Activated CD8-positive, alpha-beta T cell treated with anti-CD3 and anti-CD28 coated beads for 36 hours (primary cell): ENCODE data around the gene PCBP4. TPM values are rescaled to one million over a fixed set of nuclear protein-coding genes. Genes with fewer than 3 reads are reported as not detected.

Experiments
- ATAC-seq: fragments of 200-7000 bp; cut with Tn5 transposase; one replicate; pipeline ENCODE4 v1.10.0; 2021; ENCODE audit warnings: mild to moderate bottlenecking, moderate library complexity
- CTCF ChIA-PET: fragments of 350-600 bp; sonication (Branson Sonifier 250); formaldehyde crosslinking; loops from one replicate; lab custom pipeline; 2021; ENCODE audit warnings: antibody characterized with exemption; lab: Charles Lee
- POLR2A ChIA-PET: fragments of 350-600 bp; sonication (Branson Sonifier 250); formaldehyde crosslinking; loops from one replicate; lab custom pipeline; 2021; ENCODE audit warnings: antibody characterized with exemption; lab: Charles Lee
- DNase-seq: peaks from one replicate; pipeline ENCODE4 v3.0.0-alpha.2; 2020
- H3K27ac Mint-ChIP-seq: one replicate; pipeline ENCODE4 v1.8.0; 2021; ENCODE audit warnings: mild to moderate bottlenecking, mixed read lengths
- H3K27me3 Mint-ChIP-seq: one replicate; pipeline ENCODE4 v1.8.0; 2021; ENCODE audit warnings: mixed read lengths
- H3K36me3 Mint-ChIP-seq: one replicate; pipeline ENCODE4 v1.8.0; 2021; ENCODE audit warnings: low read depth, mixed read lengths
- H3K4me1 Mint-ChIP-seq: one replicate; pipeline ENCODE4 v1.8.0; 2021; ENCODE audit warnings: low read depth, mixed read lengths
- H3K4me3 Mint-ChIP-seq: one replicate; pipeline ENCODE4 v1.8.0; 2021; ENCODE audit warnings: mild to moderate bottlenecking, moderate library complexity, mixed read lengths
- H3K9me3 Mint-ChIP-seq: one replicate; pipeline ENCODE4 v1.8.0; 2021; ENCODE audit warnings: mixed read lengths
- intact Hi-C: fragments of 100-400 bp; cut with micrococcal nuclease; formaldehyde crosslinking; loops from one replicate; pipeline ENCODE4 v1.10.0; 2022
- total RNA-seq, 2 experiments: library from RNA; stranded (reverse); gene quantifications; one replicate each; pipeline ENCODE4 v1.2.3, GENCODE V29; 2021
- TF ChIP-seq, protein P1 (sequence below): fragments of 200-600 bp; IDR thresholded peaks from one replicate; pipeline ENCODE4 v1.8.0; 2022; ENCODE audit warnings: antibody characterized with exemption, mild to moderate bottlenecking

Gene PCBP4
- total RNA-seq, 2 experiments from 2014 or later: 8.4 to 9.6 TPM

DNA sequence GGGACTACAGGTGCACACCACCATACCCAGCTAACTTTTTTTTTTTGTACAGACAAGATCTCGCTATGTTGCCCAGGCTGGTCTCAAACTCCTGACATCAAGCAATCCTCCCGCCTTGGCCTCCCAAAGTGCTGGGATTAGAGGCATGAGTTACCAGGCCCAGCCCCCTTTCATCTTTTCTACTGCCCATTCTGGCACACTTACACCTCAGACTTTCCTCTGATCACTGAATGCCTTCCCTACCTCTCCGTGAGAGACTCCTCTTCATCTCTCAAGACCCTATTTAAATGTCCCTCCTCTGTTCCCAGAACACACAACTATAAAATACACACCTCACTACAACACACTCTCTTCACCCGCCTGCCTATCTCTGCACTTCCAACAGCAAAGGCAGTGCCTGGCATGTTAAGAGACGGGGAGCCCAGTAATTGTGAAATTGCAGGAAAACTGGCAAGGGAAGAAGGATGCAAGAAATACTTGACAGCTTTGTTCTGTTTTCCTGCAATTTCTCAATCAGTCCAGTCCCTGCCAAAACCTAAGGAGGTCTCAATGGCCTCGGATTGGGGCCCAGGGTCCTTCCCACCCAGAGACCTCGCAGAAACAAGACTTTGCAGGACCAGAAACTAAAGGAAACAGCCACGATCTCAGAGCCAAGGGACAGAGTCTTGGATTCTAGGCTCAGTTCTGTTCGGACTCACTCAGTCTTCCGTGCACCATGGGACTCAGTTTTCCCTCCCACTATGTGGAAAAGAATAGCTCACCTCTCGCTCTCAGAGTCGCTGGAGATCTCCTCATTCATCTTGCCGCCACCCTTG, 26.4 kb downstream of the PCBP4 start:
- no peaks in the 10 kb centered on the region for H3K27me3 Mint-ChIP-seq
- ChIA-PET POLR2A (interaction anchor here (0.6 to 2.6 kb wide), 9 partner anchors 7 to 115 kb away, joined by 3 to 17 read pairs (median 5); partner anchors contain the start of genes ABHD14A, ABHD14B, ACY1 and DUSP7), CTCF (interaction anchor here (0.6 to 3.0 kb wide), 23 partner anchors 8 to 271 kb away, joined by 3 to 37 read pairs (median 4); partner anchors contain the start of genes ABHD14A, ABHD14B, ACY1 and DUSP7)
- H3K4me3 Mint-ChIP-seq: peak overlapping the region; percentile 83
- intact Hi-C loops: loop anchor here (5.0 kb wide), 1 partner anchor 41 kb away; the partner anchor contains the start of gene ACY1
- peaks cover 28% of the 10 kb centered on the region for H3K4me1 Mint-ChIP-seq
- H3K9me3 Mint-ChIP-seq: no peaks in the 10 kb centered on the region
- H3K27ac Mint-ChIP-seq: peak overlapping the region; percentile 86
- TF ChIP-seq, protein P1, sequence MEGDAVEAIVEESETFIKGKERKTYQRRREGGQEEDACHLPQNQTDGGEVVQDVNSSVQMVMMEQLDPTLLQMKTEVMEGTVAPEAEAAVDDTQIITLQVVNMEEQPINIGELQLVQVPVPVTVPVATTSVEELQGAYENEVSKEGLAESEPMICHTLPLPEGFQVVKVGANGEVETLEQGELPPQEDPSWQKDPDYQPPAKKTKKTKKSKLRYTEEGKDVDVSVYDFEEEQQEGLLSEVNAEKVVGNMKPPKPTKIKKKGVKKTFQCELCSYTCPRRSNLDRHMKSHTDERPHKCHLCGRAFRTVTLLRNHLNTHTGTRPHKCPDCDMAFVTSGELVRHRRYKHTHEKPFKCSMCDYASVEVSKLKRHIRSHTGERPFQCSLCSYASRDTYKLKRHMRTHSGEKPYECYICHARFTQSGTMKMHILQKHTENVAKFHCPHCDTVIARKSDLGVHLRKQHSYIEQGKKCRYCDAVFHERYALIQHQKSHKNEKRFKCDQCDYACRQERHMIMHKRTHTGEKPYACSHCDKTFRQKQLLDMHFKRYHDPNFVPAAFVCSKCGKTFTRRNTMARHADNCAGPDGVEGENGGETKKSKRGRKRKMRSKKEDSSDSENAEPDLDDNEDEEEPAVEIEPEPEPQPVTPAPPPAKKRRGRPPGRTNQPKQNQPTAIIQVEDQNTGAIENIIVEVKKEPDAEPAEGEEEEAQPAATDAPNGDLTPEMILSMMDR: no peak
- peaks cover 32% of the 10 kb centered on the region for H3K36me3 Mint-ChIP-seq
- ATAC-seq: no peak
- no peak for DNase-seq

DNA sequence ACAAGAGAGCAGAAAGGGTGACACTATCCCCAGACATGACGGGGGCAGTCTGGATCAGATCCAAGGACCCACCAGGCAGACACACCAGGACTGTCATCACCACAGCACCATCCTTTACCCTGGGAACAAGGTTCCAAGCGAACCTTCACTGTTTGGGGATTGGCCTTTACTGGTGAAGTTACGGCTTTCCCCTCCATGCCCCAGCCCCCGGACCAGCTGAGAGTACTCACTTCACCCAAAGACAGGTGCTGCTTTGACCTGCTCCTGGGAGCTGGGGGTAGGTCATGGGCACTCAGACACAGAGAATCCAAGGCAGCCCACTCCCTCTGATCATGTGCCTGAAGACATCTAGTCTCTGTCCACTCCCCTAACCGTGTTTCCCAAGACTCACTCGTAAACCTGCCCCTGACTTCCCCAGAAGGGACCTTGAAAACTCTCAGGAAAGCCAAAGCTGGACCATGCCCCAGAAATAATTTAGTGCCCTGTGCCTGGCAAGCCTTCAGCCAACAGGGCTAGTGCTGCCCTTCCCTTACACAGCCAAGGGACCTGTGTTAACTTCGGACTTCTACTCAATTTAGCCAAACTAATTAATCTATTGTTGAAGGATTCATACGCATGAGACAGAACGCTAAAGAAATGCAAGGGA, 28.4 kb downstream of the PCBP4 start:
- TF ChIP-seq, protein P1: no peak
- CTCF ChIA-PET: no interaction called here
- H3K4me1 Mint-ChIP-seq: peaks cover 28% of the 10 kb centered on the region
- no peak overlapping the region for H3K4me3 Mint-ChIP-seq
- intact Hi-C loops: no loop called here
- H3K27me3 Mint-ChIP-seq: no peaks in the 10 kb centered on the region
- POLR2A ChIA-PET: no interaction called here
- DNase-seq (no peak), ATAC-seq (no peak)
- H3K27ac Mint-ChIP-seq: peak overlapping the region; percentile 2
- no peaks in the 10 kb centered on the region for H3K9me3 Mint-ChIP-seq
- peaks cover 40% of the 10 kb centered on the region for H3K36me3 Mint-ChIP-seq

DNA sequence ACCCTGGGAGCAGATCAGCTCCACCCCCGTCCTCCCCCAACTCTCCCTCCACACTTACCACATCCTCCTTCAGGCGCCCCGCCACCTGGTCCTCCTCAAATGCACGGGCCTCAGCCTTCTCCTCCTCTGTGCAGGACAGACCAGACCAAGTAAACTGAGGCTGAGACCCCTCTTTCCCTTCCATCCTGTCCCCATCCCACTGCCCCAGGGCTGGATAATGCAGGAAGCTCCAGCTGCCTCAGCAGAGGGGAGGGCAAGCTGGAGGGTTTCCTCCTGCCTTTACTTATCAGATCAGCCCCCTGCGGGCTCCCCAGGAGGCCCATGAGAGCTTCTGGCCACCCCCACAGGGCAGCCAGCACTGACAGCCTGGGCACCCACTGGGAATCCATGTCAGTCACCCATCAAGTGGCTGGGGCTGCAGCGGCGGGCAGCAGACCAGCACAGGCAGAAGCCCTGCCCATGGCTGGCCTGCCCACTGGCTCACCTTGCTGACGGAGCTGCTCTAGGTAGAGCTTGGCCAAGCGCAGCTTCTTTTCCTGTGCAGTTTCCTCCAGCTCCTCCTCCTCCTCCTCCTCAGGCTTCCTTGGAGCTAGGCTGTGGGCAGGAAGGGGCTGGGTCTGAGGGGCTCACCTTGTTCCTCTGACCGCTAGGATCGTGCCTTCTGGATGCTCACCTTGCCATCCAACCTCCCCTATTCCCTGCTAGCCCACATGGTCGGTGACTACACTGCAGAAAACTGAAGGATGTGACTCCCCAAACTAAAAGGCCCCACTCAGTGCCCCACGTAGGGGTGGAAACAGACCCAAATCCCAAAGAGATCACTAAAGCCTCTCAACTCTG, 29.4 kb downstream of the PCBP4 start:
- Mint-ChIP-seq H3K36me3 (peaks cover 44% of the 10 kb centered on the region), H3K27ac (no peak overlapping the region), H3K9me3 (no peaks in the 10 kb centered on the region), H3K27me3 (no peaks in the 10 kb centered on the region), H3K4me1 (peaks cover 25% of the 10 kb centered on the region), H3K4me3 (no peak overlapping the region)
- TF ChIP-seq, protein P1: no peak
- ChIA-PET POLR2A (interaction anchor here (0.9 to 1.4 kb wide), 3 partner anchors 11 to 101 kb away, joined by 3 to 6 read pairs (median 3); no protein-coding TSS in a partner anchor), CTCF (no interaction called here)
- DNase-seq (no peak), ATAC-seq (no peak)
- intact Hi-C loops: no loop called here

DNA sequence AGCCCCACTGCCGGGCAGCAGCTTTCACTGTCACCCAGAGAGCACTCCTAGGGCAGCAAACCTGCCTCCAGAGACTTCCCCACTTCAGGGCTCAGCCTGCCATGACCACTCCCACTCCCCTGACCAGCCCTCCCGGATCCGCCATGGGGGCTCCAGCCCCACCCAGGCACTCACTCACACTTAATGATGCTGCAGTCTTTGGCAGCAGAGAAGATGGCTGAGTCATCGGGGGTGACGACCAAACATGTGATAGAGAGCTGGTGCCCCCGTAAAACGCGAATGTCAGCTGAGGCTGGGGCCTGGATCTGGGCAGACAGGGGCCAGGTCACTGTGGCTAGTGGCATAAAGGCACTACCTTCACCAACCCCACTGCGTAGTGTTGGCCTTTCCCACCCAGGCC, 30.2 kb downstream of the PCBP4 start:
- POLR2A ChIA-PET: interaction anchor here (1.0 to 1.4 kb wide), 3 partner anchors 11 to 58 kb away, joined by 3 to 6 read pairs (median 3); no protein-coding TSS in a partner anchor
- Mint-ChIP-seq H3K27me3 (no peaks in the 10 kb centered on the region), H3K27ac (no peak overlapping the region), H3K4me3 (no peak overlapping the region), H3K4me1 (peaks cover 20% of the 10 kb centered on the region), H3K36me3 (peaks cover 46% of the 10 kb centered on the region), H3K9me3 (no peaks in the 10 kb centered on the region)
- TF ChIP-seq, protein P1: no peak
- intact Hi-C loops: no loop called here
- DNase-seq: no peak
- CTCF ChIA-PET: no interaction called here
- ATAC-seq: no peak
